NB4 (cell line): Measurements from ENCODE around the gene RGR.

Experiments used
- DNase-seq: peaks from one replicate; pipeline ENCODE4 v3.0.0; 2010; ENCODE audit warnings: low read depth
- H3K4me3 ChIP-seq: one replicate; pipeline ENCODE4 v1.5.1; 2011; ENCODE audit warnings: mild to moderate bottlenecking, low read depth, low read length, moderate library complexity
- MAX ChIP-seq: IDR thresholded peaks from 2 replicates; pipeline ENCODE4 v1.6.1; 2011; ENCODE audit warnings: low read depth, low read length
- MYC ChIP-seq: IDR thresholded peaks from 2 replicates; pipeline ENCODE4 v1.6.1; 2011; ENCODE audit warnings: low read depth, low read length
- POLR2A ChIP-seq: IDR thresholded peaks from 2 replicates; pipeline ENCODE4 v1.6.1; 2011; ENCODE audit warnings: mild to moderate bottlenecking; ENCODE audit not compliant: insufficient read length; ENCODE audit errors: extremely low read depth
- TF ChIP-seq, protein P1 (sequence below): IDR thresholded peaks from one replicate; pipeline ENCODE4 v1.5.1; 2012; ENCODE audit warnings: low read depth, low read length

Gene RGR

DNA sequence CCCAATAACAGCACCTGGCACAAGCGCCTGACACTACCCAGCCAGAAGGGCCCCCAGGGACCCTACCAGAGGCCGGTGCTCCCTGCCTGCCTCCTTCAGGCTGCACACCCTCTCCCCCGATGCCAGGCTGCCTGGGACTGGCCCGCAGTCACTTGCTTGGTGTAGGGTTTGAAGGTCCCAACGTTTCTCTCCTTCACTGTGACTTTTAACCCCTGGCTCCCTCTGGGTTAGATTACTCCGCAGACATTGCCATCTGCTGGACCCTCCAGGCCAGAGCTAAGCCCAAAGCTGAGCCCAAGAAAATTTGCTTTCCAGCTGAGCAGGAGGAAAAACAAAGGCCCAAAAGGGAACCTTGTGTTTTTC is 43.6 kb upstream of the RGR start:
- no peak overlapping the region for H3K4me3 ChIP-seq
- DNase-seq, result no peak
- TF ChIP-seq MAX (no peak), POLR2A (no peak)
- TF ChIP-seq, protein P1, sequence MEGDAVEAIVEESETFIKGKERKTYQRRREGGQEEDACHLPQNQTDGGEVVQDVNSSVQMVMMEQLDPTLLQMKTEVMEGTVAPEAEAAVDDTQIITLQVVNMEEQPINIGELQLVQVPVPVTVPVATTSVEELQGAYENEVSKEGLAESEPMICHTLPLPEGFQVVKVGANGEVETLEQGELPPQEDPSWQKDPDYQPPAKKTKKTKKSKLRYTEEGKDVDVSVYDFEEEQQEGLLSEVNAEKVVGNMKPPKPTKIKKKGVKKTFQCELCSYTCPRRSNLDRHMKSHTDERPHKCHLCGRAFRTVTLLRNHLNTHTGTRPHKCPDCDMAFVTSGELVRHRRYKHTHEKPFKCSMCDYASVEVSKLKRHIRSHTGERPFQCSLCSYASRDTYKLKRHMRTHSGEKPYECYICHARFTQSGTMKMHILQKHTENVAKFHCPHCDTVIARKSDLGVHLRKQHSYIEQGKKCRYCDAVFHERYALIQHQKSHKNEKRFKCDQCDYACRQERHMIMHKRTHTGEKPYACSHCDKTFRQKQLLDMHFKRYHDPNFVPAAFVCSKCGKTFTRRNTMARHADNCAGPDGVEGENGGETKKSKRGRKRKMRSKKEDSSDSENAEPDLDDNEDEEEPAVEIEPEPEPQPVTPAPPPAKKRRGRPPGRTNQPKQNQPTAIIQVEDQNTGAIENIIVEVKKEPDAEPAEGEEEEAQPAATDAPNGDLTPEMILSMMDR, result peak; percentile 12

DNA sequence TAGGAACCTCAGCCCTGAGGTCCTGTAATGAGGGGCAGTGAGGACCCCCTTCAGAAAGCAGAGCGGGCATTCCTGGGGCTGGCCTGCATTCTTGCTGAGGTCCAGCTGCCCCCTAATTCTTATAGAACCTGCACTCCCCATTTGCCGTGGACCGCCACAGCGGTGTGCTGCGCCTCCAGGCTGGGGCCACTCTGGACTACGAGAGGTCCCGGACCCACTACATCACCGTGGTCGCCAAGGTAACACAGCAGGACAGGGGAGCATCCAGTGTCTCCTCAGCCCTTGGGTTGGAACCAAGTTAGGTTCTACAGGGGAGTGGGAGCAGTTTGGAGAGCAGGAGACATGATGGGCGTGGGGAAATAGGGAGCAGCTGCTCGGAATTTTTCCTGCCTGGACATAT is 43.2 kb upstream of the RGR start:
- DNase-seq, result no peak
- no peak overlapping the region for H3K4me3 ChIP-seq
- no peak for TF ChIP-seq POLR2A
- TF ChIP-seq, protein P1, result no peak
- TF ChIP-seq MYC, result no peak
- TF ChIP-seq MAX, result no peak

- H3K4me3 ChIP-seq, result no peak overlapping the region
- no peak for DNase-seq
- TF ChIP-seq POLR2A (no peak), MAX (no peak)
- TF ChIP-seq, protein P1, result peak; percentile 6
Observed at GRCh38 chr10:84202349-84202748, 42.5 kb upstream of the RGR start.

- H3K4me3 ChIP-seq, result no peak overlapping the region
- TF ChIP-seq, protein P1, result peak; percentile 89
- no peak for TF ChIP-seq MYC
- DNase-seq, result peak; percentile 57
Observed at GRCh38 chr10:84204122-84204521, 40.7 kb upstream of the RGR start.

GRCh38 chr10:84204610-84205009 is 40.2 kb upstream of the RGR start:
- DNase-seq, result no peak
- no peak overlapping the region for H3K4me3 ChIP-seq
- TF ChIP-seq MAX (no peak), MYC (no peak), POLR2A (no peak)
- TF ChIP-seq, protein P1, result no peak

- TF ChIP-seq MYC (0 out of 2 replicates have a peak, but pooled peaks have one; percentile 15), MAX (peak; percentile 41), POLR2A (no peak)
- TF ChIP-seq, protein P1, result peak; percentile 96
- DNase-seq, result peak; percentile 75
- H3K4me3 ChIP-seq, result no peak overlapping the region
Observed at GRCh38 chr10:84205049-84205852, 39.6 kb upstream of the RGR start.
